ENCODE measurements around the gene OR7D4.
"Not testable (repeated sequence)": the region's sequence is repeated elsewhere in the genome, so short reads cannot be mapped to it uniquely, and the experiment has no call there.

- TF ChIP-seq, protein P1, sequence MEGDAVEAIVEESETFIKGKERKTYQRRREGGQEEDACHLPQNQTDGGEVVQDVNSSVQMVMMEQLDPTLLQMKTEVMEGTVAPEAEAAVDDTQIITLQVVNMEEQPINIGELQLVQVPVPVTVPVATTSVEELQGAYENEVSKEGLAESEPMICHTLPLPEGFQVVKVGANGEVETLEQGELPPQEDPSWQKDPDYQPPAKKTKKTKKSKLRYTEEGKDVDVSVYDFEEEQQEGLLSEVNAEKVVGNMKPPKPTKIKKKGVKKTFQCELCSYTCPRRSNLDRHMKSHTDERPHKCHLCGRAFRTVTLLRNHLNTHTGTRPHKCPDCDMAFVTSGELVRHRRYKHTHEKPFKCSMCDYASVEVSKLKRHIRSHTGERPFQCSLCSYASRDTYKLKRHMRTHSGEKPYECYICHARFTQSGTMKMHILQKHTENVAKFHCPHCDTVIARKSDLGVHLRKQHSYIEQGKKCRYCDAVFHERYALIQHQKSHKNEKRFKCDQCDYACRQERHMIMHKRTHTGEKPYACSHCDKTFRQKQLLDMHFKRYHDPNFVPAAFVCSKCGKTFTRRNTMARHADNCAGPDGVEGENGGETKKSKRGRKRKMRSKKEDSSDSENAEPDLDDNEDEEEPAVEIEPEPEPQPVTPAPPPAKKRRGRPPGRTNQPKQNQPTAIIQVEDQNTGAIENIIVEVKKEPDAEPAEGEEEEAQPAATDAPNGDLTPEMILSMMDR (IDR thresholded peaks at IDR 0.05) = not testable (repeated sequence)
- not testable (repeated sequence) for TF ChIP-seq POLR2A (IDR thresholded peaks at IDR 0.05); EP300 (IDR thresholded peaks at IDR 0.05; ENCODE audit: low read depth); POLR2AphosphoS5 (IDR thresholded peaks at IDR 0.05)
Observed at GRCh38 chr19:9198044-9198443, 21.3 kb downstream of the OR7D4 start.

Data from transverse colon (tissue), 4 donors.